Gastroesophageal sphincter (tissue), 3 donors: ENCODE measurements around the gene PYCR2.

Experiments
- CTCF ChIP-seq, 4 experiments: fragments of 200-600 bp in 2 of 4; fragments of 450-650 bp in 2 of 4; sonication (generic) in 1 of 4; IDR thresholded peaks; one replicate each; pipeline ENCODE4 v1.5.1; 2017 to 2019; ENCODE audit warnings: antibody characterized with exemption in 4 of 4, mild to moderate bottlenecking in 2 of 4, moderate library complexity in 2 of 4
- EP300 ChIP-seq: sonication (generic); formaldehyde crosslinking; IDR thresholded peaks from one replicate; pipeline ENCODE4 v1.6.1; 2017; ENCODE audit warnings: antibody characterized with exemption, mild to moderate bottlenecking
- POLR2A ChIP-seq, 2 donors: fragments of 450-650 bp; IDR thresholded peaks; one replicate each; pipeline ENCODE4 v1.6.1; 2017; ENCODE audit warnings: antibody characterized with exemption in 2 of 2, mild to moderate bottlenecking in 2 of 2, moderate library complexity in 1 of 2

- no peak for TF ChIP-seq CTCF (IDR thresholded peaks at IDR 0.05)
- TF ChIP-seq EP300, result no peak
- TF ChIP-seq POLR2A (IDR thresholded peaks at IDR 0.05), result no peak
Measured at GRCh38 chr1:225874431-225874830, 49.6 kb downstream of the PYCR2 start.
